GM10266 (cell line): ENCODE data around the gene CYP26A1.
"Not testable (repeated sequence)": the region's sequence is repeated elsewhere in the genome, so short reads cannot be mapped to it uniquely, and the experiment has no call there.

Experiments used
- DNase-seq: peaks from one replicate; pipeline ENCODE4 v3.0.0; 2012; ENCODE audit errors: extremely low spot score
- CTCF ChIP-seq: IDR thresholded peaks from 2 replicates; pipeline ENCODE4 v1.5.1; 2012; ENCODE audit warnings: mild to moderate bottlenecking, low read depth; ENCODE audit not compliant: control insufficient read depth, insufficient read depth; ENCODE audit errors: missing control alignments

Gene CYP26A1

DNA sequence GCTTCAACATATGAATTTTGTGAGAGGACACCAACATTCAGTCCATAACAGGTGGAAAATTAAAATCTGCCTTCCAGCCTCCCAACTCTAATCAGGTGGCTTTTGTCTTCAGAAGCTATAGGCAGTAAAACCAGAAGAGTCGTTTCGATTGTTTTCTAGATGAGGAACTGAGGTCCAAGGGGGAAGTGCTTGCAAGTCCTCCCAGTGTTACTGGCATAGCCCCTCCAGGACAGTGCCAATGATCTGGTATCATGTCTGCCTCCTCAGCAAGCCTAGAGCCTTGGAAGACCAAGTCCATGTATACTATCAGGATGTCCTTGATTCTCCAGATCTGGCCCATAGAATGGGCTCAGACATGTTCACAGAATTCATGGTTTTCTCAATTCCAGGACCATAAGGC lies 16.9 kb downstream of the CYP26A1 start:
- no peak for TF ChIP-seq CTCF

DNA sequence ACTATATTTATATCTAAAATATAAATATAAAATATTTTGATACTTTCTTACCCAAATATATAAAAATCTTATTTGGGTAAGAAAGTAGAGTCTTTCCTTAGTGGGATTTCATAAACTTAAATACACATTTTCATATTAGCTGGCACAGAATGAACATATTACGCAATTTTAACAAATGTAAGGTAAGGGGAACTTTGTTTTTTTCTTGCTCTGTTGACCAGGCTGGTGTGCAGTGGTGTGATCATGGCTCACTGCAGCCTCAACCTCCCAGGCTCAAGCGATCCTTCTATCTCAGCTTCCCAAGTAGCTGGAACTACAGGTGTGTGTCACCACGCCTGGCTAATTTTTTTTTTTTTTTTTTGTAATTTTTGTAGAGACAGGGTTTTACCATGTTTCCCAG lies 18.3 kb downstream of the CYP26A1 start:
- no peak for TF ChIP-seq CTCF
- no peak for DNase-seq

More for the DNA sequence above, 16.9 kb downstream of the CYP26A1 start:
- no peak for DNase-seq

- DNase-seq = no peak
- no peak for TF ChIP-seq CTCF
Measured at GRCh38 chr10:93095225-93095624, 21.5 kb downstream of the CYP26A1 start.

DNA sequence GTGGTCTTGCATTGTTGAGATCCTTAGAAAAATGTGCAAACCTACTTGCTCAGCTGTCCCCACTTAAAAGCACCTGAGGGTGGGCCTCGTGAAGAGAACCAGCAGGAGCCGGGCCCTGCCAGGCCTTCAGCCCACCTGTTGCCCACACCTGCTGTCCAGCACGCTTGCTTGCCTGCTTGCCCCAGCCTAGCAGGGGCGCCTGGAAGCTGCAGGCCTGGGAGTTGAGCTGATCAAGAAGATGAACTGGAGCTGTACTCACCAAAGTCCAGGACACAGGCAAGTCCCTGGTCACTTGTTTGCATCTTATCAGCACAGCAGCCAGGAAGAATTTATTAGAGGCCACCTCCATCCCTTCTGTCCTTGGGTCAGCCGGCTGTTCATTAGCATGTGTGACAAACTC lies 23.2 kb downstream of the CYP26A1 start:
- no peak for TF ChIP-seq CTCF
- no peak for DNase-seq

DNA sequence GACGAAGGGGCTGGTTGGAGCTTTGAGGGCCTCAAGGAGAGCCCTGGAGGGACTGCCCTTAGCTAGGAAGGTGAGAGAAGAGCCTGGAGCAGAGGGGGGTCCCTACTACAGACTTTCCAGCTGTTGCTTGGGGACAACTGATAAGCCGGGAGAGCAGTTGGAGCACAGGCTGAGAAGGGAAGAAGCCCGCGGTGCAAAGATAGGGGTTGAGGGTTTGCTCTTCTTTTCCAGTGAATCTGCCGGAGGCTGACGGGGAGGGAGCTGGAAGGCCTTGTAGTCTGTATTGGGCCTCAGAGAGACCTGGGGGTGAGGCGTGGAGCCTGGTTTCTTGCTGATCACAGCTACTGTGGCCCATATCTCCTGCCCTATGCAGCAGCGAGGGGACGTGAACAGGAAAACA lies 23.7 kb downstream of the CYP26A1 start:
- DNase-seq = no peak

GRCh38 chr10:93098816-93099215 lies 25.1 kb downstream of the CYP26A1 start:
- no peak for DNase-seq
- no peak for TF ChIP-seq CTCF

More for the DNA sequence above, 23.7 kb downstream of the CYP26A1 start:
- TF ChIP-seq CTCF = no peak

DNA sequence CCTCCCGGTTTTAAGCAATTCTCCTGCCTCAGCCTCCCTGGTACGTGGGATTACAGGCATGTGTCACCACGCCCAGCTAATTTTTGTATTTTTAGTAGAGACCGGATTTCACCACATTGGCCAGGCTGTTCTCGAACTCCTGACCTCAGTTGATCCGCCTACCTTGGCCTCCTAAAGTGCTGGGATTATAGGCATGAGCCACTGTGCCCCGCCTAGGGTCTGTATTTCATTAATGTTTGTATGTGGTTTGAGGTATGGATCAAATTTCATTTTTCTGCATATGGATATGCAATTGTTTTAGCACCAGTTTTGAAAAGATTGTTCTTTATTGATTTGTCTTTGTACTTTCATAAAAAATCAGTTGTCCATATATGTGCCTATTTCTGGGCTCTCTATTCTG lies 26.0 kb downstream of the CYP26A1 start:
- no peak for DNase-seq
- TF ChIP-seq CTCF = no peak

GRCh38 chr10:93101148-93101547 lies 27.5 kb downstream of the CYP26A1 start:
- DNase-seq = not testable (repeated sequence)
